K562 (cell line): ENCODE results near the gene GRID2IP. TPM values are rescaled to one million over a fixed set of nuclear protein-coding genes. Genes with fewer than 3 reads are reported as not detected.

ENCODE experiments used
- ARID1B ChIP-seq: fragments of 450-650 bp; IDR thresholded peaks from 2 replicates; pipeline ENCODE4 v1.6.1; 2016; ENCODE audit warnings: antibody characterized with exemption, mild to moderate bottlenecking, inconsistent platforms
- CBX1 ChIP-seq: sonication (generic); IDR thresholded peaks from 2 replicates; pipeline ENCODE4 v1.6.1; 2016; ENCODE audit warnings: antibody characterized with exemption, low read depth, mild to moderate bottlenecking
- CBX3 ChIP-seq, 2 experiments: IDR thresholded peaks; 1 replicate in 1 of 2; 2 replicates in 1 of 2; pipeline ENCODE4 v1.6.1; 2012; ENCODE audit warnings: inconsistent platforms in 2 of 2, low read length in 2 of 2, borderline replicate concordance in 1 of 2, control low read depth in 1 of 2
- CXXC5 ChIP-seq: fragments of 250-450 bp; sonication (Bioruptor Pico); IDR thresholded peaks from 2 replicates; pipeline ENCODE4 v1.8.0; 2022; ENCODE audit warnings: inconsistent platforms, mild to moderate bottlenecking, moderate library complexity
- DPF2 ChIP-seq: fragments of 450-650 bp; IDR thresholded peaks from 2 replicates; pipeline ENCODE4 v1.6.1; 2016
- FOXK2 ChIP-seq, 2 experiments: fragments of 450-650 bp; IDR thresholded peaks in 1 of 2; conservative IDR thresholded peaks in 1 of 2; 2 replicates each; pipeline ENCODE4 v1.6.1; 2016; ENCODE audit warnings: low read depth in 2 of 2, mild to moderate bottlenecking in 1 of 2
- KLF16 ChIP-seq: IDR thresholded peaks from 2 replicates; pipeline ENCODE4 v1.6.1; 2016; ENCODE audit warnings: antibody characterized with exemption
- NEUROD1 ChIP-seq: fragments of 150-350 bp; IDR thresholded peaks from 2 replicates; pipeline ENCODE4 v1.6.1; 2014; ENCODE audit warnings: borderline replicate concordance, low read length, low read depth; ENCODE audit not compliant: partially characterized antibody
- NONO ChIP-seq, 2 experiments: fragments of 200-400 bp in 1 of 2; fragments of 450-650 bp in 1 of 2; formaldehyde crosslinking in 1 of 2; IDR thresholded peaks; 2 replicates each; pipeline ENCODE4 v1.6.1; 2017; ENCODE audit warnings: low read depth in 2 of 2, mild to moderate bottlenecking in 2 of 2, moderate library complexity in 2 of 2, low read length in 1 of 2
- NR1H2 ChIP-seq: sonication (generic); formaldehyde crosslinking; IDR thresholded peaks from 2 replicates; pipeline ENCODE4 v1.4.0; 2020; ENCODE audit warnings: mild to moderate bottlenecking, missing genetic modification reagents
- POLR2H ChIP-seq: IDR thresholded peaks from 2 replicates; pipeline ENCODE4 v1.6.1; 2016; ENCODE audit warnings: missing genetic modification characterization, low read depth, mild to moderate bottlenecking, control low read depth, missing compliant biosample characterization, moderate library complexity
- REST ChIP-seq, 2 experiments: fragments of 450-650 bp; formaldehyde crosslinking in 1 of 2; IDR thresholded peaks; 2 replicates each; pipeline versions ENCODE4 v1.4.0 to v1.6.1; 2014 to 2020; ENCODE audit warnings: mild to moderate bottlenecking in 2 of 2, borderline replicate concordance in 1 of 2, low read depth in 1 of 2
- SAFB ChIP-seq: fragments of 200-400 bp; formaldehyde crosslinking; IDR thresholded peaks from 2 replicates; pipeline ENCODE4 v1.6.1; 2017; ENCODE audit warnings: low read depth, low read length, borderline replicate concordance
- SIN3A ChIP-seq, 2 experiments: fragments of 150-350 bp in 1 of 2; IDR thresholded peaks; 2 replicates each; pipeline ENCODE4 v1.6.1; 2011 to 2016; ENCODE audit warnings: borderline replicate concordance in 2 of 2, low read depth in 2 of 2, low read length in 2 of 2, mild to moderate bottlenecking in 2 of 2, moderate library complexity in 2 of 2; ENCODE audit not compliant: control insufficient read depth in 1 of 2
- SMARCE1 ChIP-seq: fragments of 450-650 bp; IDR thresholded peaks from 2 replicates; pipeline ENCODE4 v1.7.1; 2016; ENCODE audit warnings: mild to moderate bottlenecking
- TAF9B ChIP-seq: fragments of 450-650 bp; IDR thresholded peaks from 2 replicates; pipeline ENCODE4 v1.6.1; 2018; ENCODE audit warnings: mild to moderate bottlenecking; ENCODE audit not compliant: partially characterized antibody
- ZBTB17 ChIP-seq: fragments of 450-650 bp; formaldehyde crosslinking; IDR thresholded peaks from 2 replicates; pipeline ENCODE4 v1.4.0; 2020; ENCODE audit warnings: mild to moderate bottlenecking
- polyA plus RNA-seq, 8 experiments: library from polyadenylated mRNA; depleted of rRNA in 4 of 8; stranded (reverse) in 5 of 8; unstranded in 3 of 8; fragments of >200 nt; fragmentation: Nextera tagmentation in 2 of 8; fragmentation: Illumina TruSeq in 1 of 8; extraction: Ambion mirVana in 2 of 8; extraction: Trizol in 1 of 8; gene quantifications; 2 replicates each; pipeline versions ENCODE4 v1.2.1 to v1.2.3, GENCODE V29; 2011 to 2014; ENCODE audit warnings: inconsistent platforms in 1 of 8, missing spikeins in 1 of 8
- total RNA-seq, 7 experiments: library from RNA; depleted of rRNA in 6 of 7; stranded (reverse); fragments of >200 nt in 6 of 7; fragmentation: Illumina TruSeq in 2 of 7; extraction: Trizol in 2 of 7; gene quantifications; 2 replicates each; pipeline versions ENCODE4 v1.2.1 to v1.2.3, GENCODE V29; 2011 to 2021; ENCODE audit warnings: low replicate concordance in 1 of 7
- TF ChIP-seq, protein P1 (sequence below), 2 experiments: fragments of 250-450 bp in 1 of 2; fragments of 450-650 bp in 1 of 2; sonication (Bioruptor Pico) in 1 of 2; IDR thresholded peaks; 2 replicates each; pipeline versions ENCODE4 v1.6.1 to v1.8.0; 2016 to 2021; ENCODE audit warnings: mild to moderate bottlenecking in 2 of 2, moderate library complexity in 2 of 2, missing compliant biosample characterization in 1 of 2, missing genetic modification characterization in 1 of 2

Gene GRID2IP
- total and polyA plus RNA-seq, 9 of the 15 experiments (the other 6 are each of a cell fraction or from before 2014, with no cell fraction given), result not detected

GRCh38 chr7:6577369-6578113 is 26.3 kb upstream of the GRID2IP start, which contains the start of gene ZDHHC4 (continued):
- TF ChIP-seq SAFB, result 0 out of 2 replicates have a peak, but pooled peaks have one; percentile 25
- TF ChIP-seq CBX1, result peak; percentile 77; the same call in 1 of the 2 replicates
- TF ChIP-seq POLR2H (tag), result peak; percentile 87
- TF ChIP-seq TAF9B, result peak; percentile 60
- TF ChIP-seq NONO (IDR thresholded peaks at IDR 0.05; ENCODE audit: low read depth in 2 of 2, low read length in 1 of 2), result peak in 1 of 2 experiments; percentile 82; a peak in 2 of 4 replicates
- no peak for TF ChIP-seq KLF16
- TF ChIP-seq, protein P1, sequence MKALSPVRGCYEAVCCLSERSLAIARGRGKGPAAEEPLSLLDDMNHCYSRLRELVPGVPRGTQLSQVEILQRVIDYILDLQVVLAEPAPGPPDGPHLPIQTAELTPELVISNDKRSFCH (CRISPR knock-in tag; IDR thresholded peaks at IDR 0.05), result no peak
- TF ChIP-seq, protein P1 (tag; IDR thresholded peaks at IDR 0.05), result 0 out of 2 replicates have a peak, but pooled peaks have one; percentile 39
- TF ChIP-seq NR1H2, result peak; percentile 51; the same call in 1 of the 2 replicates
- 0 out of 2 replicates have a peak, but pooled peaks have one; percentile 4 for TF ChIP-seq REST (IDR thresholded peaks at IDR 0.05; ENCODE audit: borderline replicate concordance)
- TF ChIP-seq REST (CRISPR knock-in tag; IDR thresholded peaks at IDR 0.05; ENCODE audit: low read depth), result no peak
- TF ChIP-seq SMARCE1, result no peak
- TF ChIP-seq CBX3 (IDR thresholded peaks at IDR 0.05; ENCODE audit: borderline replicate concordance in 1 of 2, low read length in 2 of 2), result no peak
- peak; percentile 45 to 50; a peak in 1 of 4 replicates for TF ChIP-seq SIN3A (IDR thresholded peaks at IDR 0.05; ENCODE audit: borderline replicate concordance in 2 of 2, control insufficient read depth in 1 of 2, low read depth in 2 of 2, low read length in 2 of 2)
- TF ChIP-seq FOXK2 (conservative IDR thresholded peaks at IDR 0.05 in 1 of 2, IDR thresholded peaks at IDR 0.05 in 1 of 2; ENCODE audit: low read depth in 2 of 2), result peak in 1 of 2 experiments; percentile 35; a peak in 3 of 4 replicates
- peak; percentile 22; the same call in 1 of the 2 replicates for TF ChIP-seq ARID1B
- TF ChIP-seq CXXC5 (CRISPR knock-in tag), result peak; percentile 94
- no peak for TF ChIP-seq ZBTB17 (CRISPR knock-in tag)
- peak; percentile 35; the same call in 1 of the 2 replicates for TF ChIP-seq DPF2
- TF ChIP-seq NEUROD1, result peak; percentile 38
